Dedifferentiated amniotic fluid mesenchymal stem cell (primary cell): Measurements from ENCODE around the gene TNRC6A.
"Not testable (repeated sequence)": the region's sequence is repeated elsewhere in the genome, so short reads cannot be mapped to it uniquely, and the experiment has no call there.

Source experiments
- DNase-seq: peaks from one replicate; pipeline ENCODE4 v3.0.0-alpha.2; 2016; ENCODE audit errors: extremely low spot score

Gene TNRC6A

GRCh38 chr16:24729243-24729950 lies at the start of gene TNRC6A:
TNRC6A (plus strand) TSS chr16:24729651; CDS start chr16:24729842, 191 bp downstream.
- peak; percentile 88 for DNase-seq

GRCh38 chr16:24681793-24682192 lies 47.7 kb upstream of the TNRC6A start:
- DNase-seq = no peak

- no peak for DNase-seq
Observed at GRCh38 chr16:24683250-24683649, 46.2 kb upstream of the TNRC6A start.

- DNase-seq = no peak
Observed at GRCh38 chr16:24683847-24684493, 45.5 kb upstream of the TNRC6A start.

GRCh38 chr16:24685539-24686432 lies 43.7 kb upstream of the TNRC6A start:
- peak; percentile 53 for DNase-seq

- no peak for DNase-seq
Observed at GRCh38 chr16:24686678-24687077, 42.8 kb upstream of the TNRC6A start.

GRCh38 chr16:24688359-24688758 lies 41.1 kb upstream of the TNRC6A start:
- DNase-seq = no peak

GRCh38 chr16:24689128-24689527 lies 40.3 kb upstream of the TNRC6A start:
- peak; percentile 69 for DNase-seq

GRCh38 chr16:24692854-24693253 lies 36.6 kb upstream of the TNRC6A start:
- no peak for DNase-seq

- DNase-seq = no peak
Observed at GRCh38 chr16:24694931-24695330, 34.5 kb upstream of the TNRC6A start.

- DNase-seq = no peak
Observed at GRCh38 chr16:24696699-24697098, 32.8 kb upstream of the TNRC6A start.

- DNase-seq = no peak
Observed at GRCh38 chr16:24698308-24698707, 31.1 kb upstream of the TNRC6A start.

GRCh38 chr16:24699151-24699723 lies 30.2 kb upstream of the TNRC6A start:
- no peak for DNase-seq

- DNase-seq = peak; percentile 98
Observed at GRCh38 chr16:24700549-24701392, 28.7 kb upstream of the TNRC6A start.

GRCh38 chr16:24701521-24701951 lies 27.9 kb upstream of the TNRC6A start:
- DNase-seq = no peak

- DNase-seq = not testable (repeated sequence)
Observed at GRCh38 chr16:24707760-24708159, 21.7 kb upstream of the TNRC6A start.

GRCh38 chr16:24713379-24713778 lies 16.1 kb upstream of the TNRC6A start:
- DNase-seq = no peak

GRCh38 chr16:24717411-24717810 lies 12.0 kb upstream of the TNRC6A start:
- DNase-seq = no peak

- no peak for DNase-seq
Observed at GRCh38 chr16:24718967-24719521, 10.4 kb upstream of the TNRC6A start.

- DNase-seq = no peak
Observed at GRCh38 chr16:24721830-24722238, 7.6 kb upstream of the TNRC6A start.

GRCh38 chr16:24723663-24724062 lies 5.8 kb upstream of the TNRC6A start:
- DNase-seq = no peak
